HCT116 (cell line): ENCODE measurements around the gene ABCD1. TPM values are rescaled to one million over a fixed set of nuclear protein-coding genes. Genes with fewer than 3 reads are reported as not detected.

ENCODE experiments used
- ATAC-seq: fragments of 200-7000 bp; cut with Tn5 transposase; 2 replicates; pipeline ENCODE4 v1.9.1; 2020; ENCODE audit warnings: mild to moderate bottlenecking, moderate library complexity
- BruUV-seq: library from RNA; stranded (reverse); fragments of 400-500 nt; replicated peaks from 2 replicates; lab custom pipeline; 2021; lab: Mats Ljungman, UMichigan
- CTCF ChIA-PET: fragments of 300-600 bp; sonication (Branson Sonifier 250); formaldehyde crosslinking; loops from one replicate; lab custom pipeline; 2021; ENCODE audit warnings: antibody characterized with exemption; lab: Charles Lee
- POLR2A ChIA-PET: fragments of 300-600, 350-600 bp; sonication (Branson Sonifier 250); formaldehyde crosslinking; loops from one replicate; lab custom pipeline; 2021; ENCODE audit warnings: antibody characterized with exemption; lab: Charles Lee
- RAD21 ChIA-PET, 2 experiments: fragments of 300-600 bp; sonication (Branson Sonifier 250); formaldehyde crosslinking; loops; one replicate each; lab custom pipeline; 2023; ENCODE audit warnings: low total read pairs in 2 of 2; ENCODE audit not compliant: uncharacterized antibody in 2 of 2, unreplicated experiment in 2 of 2, low non-redundant PET in 1 of 2; lab: Charles Lee
- DNase-seq: peaks from one replicate; pipeline ENCODE4 v3.0.0-alpha.2; 2010; ENCODE audit warnings: low read depth, low spot score
- H2AFZ ChIP-seq: fragments of 200-600 bp; shearing (Covaris generic), sonication (generic); 2 replicates; pipeline ENCODE4 v1.6.1; 2017; ENCODE audit warnings: low read depth, mixed run types, mixed read lengths, antibody characterized with exemption, low read length; ENCODE audit not compliant: poor library complexity, severe bottlenecking
- H3K27ac ChIP-seq: 2 replicates; pipeline ENCODE4 v1.5.1; 2012; ENCODE audit warnings: low read depth, low read length
- H3K27me3 ChIP-seq: fragments of 200-600 bp; sonication (generic); 2 replicates; pipeline ENCODE4 v1.6.1; 2016; ENCODE audit warnings: mixed run types, low read length, mixed read lengths; ENCODE audit not compliant: insufficient read depth
- H3K36me3 ChIP-seq, 2 experiments: fragments of 200-500 bp in 1 of 2; fragments of 200-600 bp in 1 of 2; sonication (Bioruptor generic) in 1 of 2; sonication (generic) in 1 of 2; 2 replicates each; pipeline versions ENCODE4 v1.5.1 to v1.6.1; 2014 to 2016; ENCODE audit warnings: low read length in 2 of 2, inconsistent platforms in 1 of 2, mixed read lengths in 1 of 2, mixed run types in 1 of 2; ENCODE audit not compliant: insufficient read depth in 2 of 2, control insufficient read depth in 1 of 2
- H3K4me1 ChIP-seq, 2 experiments: fragments of 200-600 bp in 1 of 2; sonication (generic) in 1 of 2; 2 replicates each; pipeline versions ENCODE4 v1.5.1 to v1.6.1; 2012 to 2017; ENCODE audit warnings: low read length in 2 of 2, inconsistent platforms in 1 of 2, mild to moderate bottlenecking in 1 of 2, mixed read lengths in 1 of 2, mixed run types in 1 of 2, moderate library complexity in 1 of 2; ENCODE audit not compliant: insufficient read depth in 2 of 2, control insufficient read depth in 1 of 2
- H3K4me2 ChIP-seq: fragments of 200-600 bp; sonication (generic); 2 replicates; pipeline ENCODE4 v1.6.1; 2017; ENCODE audit warnings: mixed run types, low read length, mixed read lengths
- H3K4me3 ChIP-seq, 2 experiments: fragments of 200-600 bp in 1 of 2; sonication (generic) in 1 of 2; replicated peaks in 1 of 2; 2 replicates each; pipeline ENCODE4 v1.5.1; 2011 to 2016; ENCODE audit warnings: low read length in 2 of 2, control low read depth in 1 of 2, low read depth in 1 of 2, mild to moderate bottlenecking in 1 of 2, mixed read lengths in 1 of 2, mixed run types in 1 of 2
- H3K79me2 ChIP-seq: fragments of 200-600 bp; sonication (generic); 2 replicates; pipeline ENCODE4 v1.6.1; 2017; ENCODE audit warnings: mild to moderate bottlenecking, mixed run types, low read length, moderate library complexity, mixed read lengths; ENCODE audit not compliant: insufficient read depth
- H3K9ac ChIP-seq: fragments of 200-600 bp; sonication (generic); 2 replicates; pipeline ENCODE4 v1.6.1; 2016; ENCODE audit warnings: low read length, mixed read lengths
- H3K9me2 ChIP-seq: fragments of 200-600 bp; sonication (generic), shearing (Covaris generic); 2 replicates; pipeline ENCODE4 v1.6.1; 2017; ENCODE audit warnings: mixed run types, mild to moderate bottlenecking, moderate library complexity; ENCODE audit not compliant: insufficient read depth
- H3K9me3 ChIP-seq, 2 experiments: fragments of 200-500 bp in 1 of 2; fragments of 200-600 bp in 1 of 2; sonication (Bioruptor generic) in 1 of 2; sonication (generic) in 1 of 2; 2 replicates each; pipeline ENCODE4 v1.6.1; 2014 to 2017; ENCODE audit warnings: low read length in 2 of 2, mixed read lengths in 2 of 2, inconsistent platforms in 1 of 2, low read depth in 1 of 2, mild to moderate bottlenecking in 1 of 2, mixed run types in 1 of 2, moderate library complexity in 1 of 2; ENCODE audit not compliant: control insufficient read depth in 1 of 2, insufficient read depth in 1 of 2
- H4K20me1 ChIP-seq: fragments of 200-600 bp; sonication (generic), shearing (Covaris generic); 2 replicates; pipeline ENCODE4 v1.6.1; 2017; ENCODE audit warnings: mixed run types, mild to moderate bottlenecking, moderate library complexity; ENCODE audit not compliant: insufficient read depth
- ATF3 ChIP-seq: IDR thresholded peaks from 2 replicates; pipeline ENCODE4 v1.6.1; 2012
- CBX3 ChIP-seq: IDR thresholded peaks from 2 replicates; pipeline ENCODE4 v1.6.1; 2012; ENCODE audit warnings: low read depth
- CEBPB ChIP-seq: IDR thresholded peaks from 2 replicates; pipeline ENCODE4 v1.6.1; 2012; ENCODE audit warnings: low read depth
- EGR1 ChIP-seq: IDR thresholded peaks from 2 replicates; pipeline ENCODE4 v1.6.1; 2012; ENCODE audit warnings: low read depth
- EZH2 ChIP-seq: fragments of 200-600 bp; sonication (generic); IDR thresholded peaks from 2 replicates; pipeline ENCODE4 v1.6.1; 2017; ENCODE audit warnings: antibody characterized with exemption, mixed run types
- EZH2phosphoT487 ChIP-seq: fragments of 200-600 bp; IDR thresholded peaks from 2 replicates; pipeline ENCODE4 v1.6.1; 2018; ENCODE audit warnings: antibody characterized with exemption, borderline replicate concordance
- FOSL1 ChIP-seq: IDR thresholded peaks from 2 replicates; pipeline ENCODE4 v1.6.1; 2012; ENCODE audit warnings: low read depth
- JUND ChIP-seq: IDR thresholded peaks from 2 replicates; pipeline ENCODE4 v1.6.1; 2012
- MAX ChIP-seq: IDR thresholded peaks from 2 replicates; pipeline ENCODE4 v1.6.1; 2012
- POLR2A ChIP-seq: IDR thresholded peaks from 2 replicates; pipeline ENCODE4 v1.7.0; 2011; ENCODE audit warnings: borderline replicate concordance; ENCODE audit not compliant: insufficient read depth, insufficient read length; ENCODE audit errors: extremely low read depth
- POLR2AphosphoS5 ChIP-seq: IDR thresholded peaks from 2 replicates; pipeline ENCODE4 v1.6.1; 2011; ENCODE audit warnings: mild to moderate bottlenecking, low read depth, low read length, moderate library complexity
- RAD21 ChIP-seq: IDR thresholded peaks from 2 replicates; pipeline ENCODE4 v1.6.1; 2012; ENCODE audit warnings: low read depth, mild to moderate bottlenecking
- REST ChIP-seq: IDR thresholded peaks from 2 replicates; pipeline ENCODE4 v1.6.1; 2012; ENCODE audit warnings: low read depth
- SP1 ChIP-seq: IDR thresholded peaks from 2 replicates; pipeline ENCODE4 v1.6.1; 2012; ENCODE audit warnings: low read depth
- TCF7L2 ChIP-seq: IDR thresholded peaks from 2 replicates; pipeline ENCODE4 v1.7.0; 2011; ENCODE audit warnings: borderline replicate concordance, inconsistent platforms; ENCODE audit not compliant: insufficient read depth, insufficient read length; ENCODE audit errors: extremely low read depth
- YY1 ChIP-seq: IDR thresholded peaks from 2 replicates; pipeline ENCODE4 v1.6.1; 2011; ENCODE audit warnings: low read length, low read depth, moderate library complexity, mild to moderate bottlenecking; ENCODE audit not compliant: insufficient replicate concordance; ENCODE audit errors: extremely low read depth
- ZBTB33 ChIP-seq: IDR thresholded peaks from 2 replicates; pipeline ENCODE4 v1.6.1; 2011; ENCODE audit warnings: mild to moderate bottlenecking, low read length, moderate library complexity; ENCODE audit not compliant: insufficient replicate concordance; ENCODE audit errors: extremely low read depth
- ZFX ChIP-seq: fragments of 450-650 bp; IDR thresholded peaks from 2 replicates; pipeline ENCODE4 v1.6.1; 2017
- ZNF274 ChIP-seq: fragments of 200-500 bp; sonication (Bioruptor generic); IDR thresholded peaks from 2 replicates; pipeline ENCODE4 v1.6.1; 2014; ENCODE audit warnings: mild to moderate bottlenecking, low read depth, low read length, inconsistent platforms
- intact Hi-C: fragments of 100-400 bp; cut with micrococcal nuclease; formaldehyde crosslinking; loops from 2 replicates; pipeline ENCODE4 v1.10.0; 2022
- total RNA-seq: library from RNA; stranded (reverse); gene quantifications from one replicate; pipeline ENCODE4 v1.2.1, GENCODE V29; 2021; ENCODE audit not compliant: unreplicated experiment

ABCD1 gene
- total RNA-seq, 1 experiment from 2014 or later, result 7.1 TPM

- TF ChIP-seq CEBPB (no peak), POLR2AphosphoS5 (no peak), ZNF274 (no peak)
These were observed 15.3 kb downstream of the ABCD1 start (continued) for GRCh38 chrX:153739754-153740486.

- H3K36me3 ChIP-seq, result no peaks in the 10 kb centered on the region
- DNase-seq, result no peak
- intact Hi-C loops, result no loop called here
- CTCF ChIA-PET, result no interaction called here
- no peak for ATAC-seq
- TF ChIP-seq CBX3 (no peak), EZH2 (no peak), TCF7L2 (no peak), REST (no peak), POLR2A (no peak), SP1 (no peak), JUND (no peak), POLR2AphosphoS5 (no peak), YY1 (no peak), MAX (no peak), ATF3 (no peak), RAD21 (no peak), FOSL1 (no peak), ZFX (no peak), CEBPB (no peak), ZBTB33 (no peak), EZH2phosphoT487 (no peak), ZNF274 (no peak), EGR1 (no peak)
- no peak overlapping the region for H3K4me3 ChIP-seq
- no peak overlapping the region for H3K27ac ChIP-seq
- RAD21 ChIA-PET, result no interaction called here
- H4K20me1 ChIP-seq, result no peaks in the 10 kb centered on the region
- H3K27me3 ChIP-seq, result no peaks in the 10 kb centered on the region
- POLR2A ChIA-PET, result no interaction called here
- no peaks in the 10 kb centered on the region for H3K4me1 ChIP-seq
- no peaks in the 10 kb centered on the region for H3K9me3 ChIP-seq
- BruUV-seq, result no TSS peak
- H3K9ac ChIP-seq, result no peak overlapping the region
- no peaks in the 10 kb centered on the region for H3K9me2 ChIP-seq
- no peak overlapping the region for H3K4me2 ChIP-seq
- H3K79me2 ChIP-seq, result no peaks in the 10 kb centered on the region
- H2AFZ ChIP-seq, result no peak overlapping the region
These were observed 16.1 kb downstream of the ABCD1 start for GRCh38 chrX:153740631-153741222.
